SK-N-SH treated with all-trans-retinoic acid at 6 μM for 48 hours (cell line): ENCODE data around the gene ENTHD1.

Experiments used
- ATAC-seq: fragments of 200-7000 bp; cut with Tn5 transposase; 3 replicates; pipeline ENCODE4 v1.9.1; 2020; ENCODE audit warnings: mild to moderate bottlenecking, moderate library complexity
- ARNTL ChIP-seq: fragments of 450-650 bp; formaldehyde crosslinking; IDR thresholded peaks from 2 replicates; pipeline ENCODE4 v1.5.0; 2020; ENCODE audit warnings: low read depth, mild to moderate bottlenecking, moderate library complexity, borderline replicate concordance
- BACH2 ChIP-seq: fragments of 250-450 bp; sonication (Bioruptor Pico); IDR thresholded peaks from 2 replicates; pipeline ENCODE4 v1.9.0; 2021; ENCODE audit warnings: mild to moderate bottlenecking, borderline replicate concordance
- ESRRG ChIP-seq: fragments of 250-450 bp; sonication (Bioruptor Pico); IDR thresholded peaks from 2 replicates; pipeline ENCODE4 v1.6.1; 2021; ENCODE audit warnings: mild to moderate bottlenecking
- GLIS3 ChIP-seq: fragments of 250-450 bp; sonication (Bioruptor Pico); IDR thresholded peaks from 2 replicates; pipeline ENCODE4 v1.5.0; 2020; ENCODE audit warnings: mild to moderate bottlenecking, moderate library complexity
- ISL1 ChIP-seq: fragments of 250-450 bp; sonication (Bioruptor Pico); IDR thresholded peaks from 2 replicates; pipeline ENCODE4 v2.1.2; 2022; ENCODE audit warnings: mild to moderate bottlenecking, moderate library complexity
- OSR1 ChIP-seq: fragments of 250-450 bp; sonication (Bioruptor Pico); IDR thresholded peaks from 2 replicates; pipeline ENCODE4 v1.8.0; 2022; ENCODE audit warnings: moderate library complexity, mild to moderate bottlenecking, inconsistent platforms
- PPARA ChIP-seq: fragments of 250-450 bp; sonication (Bioruptor Pico); IDR thresholded peaks from 2 replicates; pipeline ENCODE4 v1.5.0; 2020; ENCODE audit warnings: mild to moderate bottlenecking, borderline replicate concordance
- RARB ChIP-seq: fragments of 250-450 bp; sonication (Bioruptor Pico); IDR thresholded peaks from 2 replicates; pipeline ENCODE4 v1.8.0; 2021; ENCODE audit warnings: mild to moderate bottlenecking, moderate library complexity
- SNAI2 ChIP-seq: fragments of 250-450 bp; sonication (Bioruptor Pico); IDR thresholded peaks from 2 replicates; pipeline ENCODE4 v1.5.0; 2020; ENCODE audit warnings: mild to moderate bottlenecking, moderate library complexity
- TCF4 ChIP-seq: fragments of 250-450 bp; sonication (Bioruptor Pico); IDR thresholded peaks from 2 replicates; pipeline ENCODE4 v1.8.0; 2021; ENCODE audit warnings: mild to moderate bottlenecking, moderate library complexity, borderline replicate concordance
- TOX ChIP-seq: fragments of 250-450 bp; sonication (Bioruptor Pico); IDR thresholded peaks from 2 replicates; pipeline ENCODE4 v1.8.0; 2021; ENCODE audit warnings: mild to moderate bottlenecking, moderate library complexity, borderline replicate concordance
- ZC3H10 ChIP-seq: fragments of 250-450 bp; sonication (Bioruptor Pico); IDR thresholded peaks from 2 replicates; pipeline ENCODE4 v1.5.1; 2021; ENCODE audit warnings: mild to moderate bottlenecking, moderate library complexity
- ZFP3 ChIP-seq: fragments of 250-450 bp; sonication (Bioruptor Pico); IDR thresholded peaks from 2 replicates; pipeline ENCODE4 v1.5.0; 2020; ENCODE audit warnings: mild to moderate bottlenecking, moderate library complexity
- ZFP30 ChIP-seq: fragments of 450-650 bp; formaldehyde crosslinking; IDR thresholded peaks from 2 replicates; pipeline ENCODE4 v1.5.0; 2022; ENCODE audit warnings: mild to moderate bottlenecking, moderate library complexity
- ZNF565 ChIP-seq: fragments of 450-650 bp; formaldehyde crosslinking; conservative IDR thresholded peaks from 2 replicates; pipeline ENCODE4 v1.5.0; 2020; ENCODE audit warnings: low read depth, mild to moderate bottlenecking, moderate library complexity
- ZNF70 ChIP-seq: fragments of 450-650 bp; formaldehyde crosslinking; IDR thresholded peaks from 2 replicates; pipeline ENCODE4 v1.5.0; 2020; ENCODE audit warnings: mild to moderate bottlenecking, moderate library complexity
- ZNF8 ChIP-seq: fragments of 450-650 bp; formaldehyde crosslinking; IDR thresholded peaks from 2 replicates; pipeline ENCODE4 v1.5.0; 2020; ENCODE audit warnings: mild to moderate bottlenecking, moderate library complexity
- TF ChIP-seq, protein P1 (sequence below): fragments of 250-450 bp; sonication (Bioruptor Pico); IDR thresholded peaks from 2 replicates; pipeline ENCODE4 v1.8.0; 2020; ENCODE audit warnings: mild to moderate bottlenecking, moderate library complexity, borderline replicate concordance
- TF ChIP-seq, protein P2 (sequence below): fragments of 250-450 bp; sonication (Bioruptor Pico); IDR thresholded peaks from 2 replicates; pipeline ENCODE4 v1.8.0; 2021; ENCODE audit warnings: low read depth, mild to moderate bottlenecking, moderate library complexity, borderline replicate concordance
- TF ChIP-seq, protein P3 (sequence below): fragments of 250-450 bp; sonication (Bioruptor Pico); IDR thresholded peaks from 2 replicates; pipeline ENCODE4 v1.5.1; 2021; ENCODE audit warnings: mild to moderate bottlenecking, moderate library complexity
- TF ChIP-seq, protein P4 (sequence below): fragments of 250-450 bp; sonication (Bioruptor Pico); IDR thresholded peaks from 2 replicates; pipeline ENCODE4 v1.5.1; 2020; ENCODE audit warnings: low read depth, mild to moderate bottlenecking, moderate library complexity
- TF ChIP-seq, protein P5 (sequence below): fragments of 250-450 bp; sonication (Bioruptor Pico); IDR thresholded peaks from 2 replicates; pipeline ENCODE4 v1.5.0; 2020; ENCODE audit warnings: mild to moderate bottlenecking, moderate library complexity

Gene ENTHD1

DNA sequence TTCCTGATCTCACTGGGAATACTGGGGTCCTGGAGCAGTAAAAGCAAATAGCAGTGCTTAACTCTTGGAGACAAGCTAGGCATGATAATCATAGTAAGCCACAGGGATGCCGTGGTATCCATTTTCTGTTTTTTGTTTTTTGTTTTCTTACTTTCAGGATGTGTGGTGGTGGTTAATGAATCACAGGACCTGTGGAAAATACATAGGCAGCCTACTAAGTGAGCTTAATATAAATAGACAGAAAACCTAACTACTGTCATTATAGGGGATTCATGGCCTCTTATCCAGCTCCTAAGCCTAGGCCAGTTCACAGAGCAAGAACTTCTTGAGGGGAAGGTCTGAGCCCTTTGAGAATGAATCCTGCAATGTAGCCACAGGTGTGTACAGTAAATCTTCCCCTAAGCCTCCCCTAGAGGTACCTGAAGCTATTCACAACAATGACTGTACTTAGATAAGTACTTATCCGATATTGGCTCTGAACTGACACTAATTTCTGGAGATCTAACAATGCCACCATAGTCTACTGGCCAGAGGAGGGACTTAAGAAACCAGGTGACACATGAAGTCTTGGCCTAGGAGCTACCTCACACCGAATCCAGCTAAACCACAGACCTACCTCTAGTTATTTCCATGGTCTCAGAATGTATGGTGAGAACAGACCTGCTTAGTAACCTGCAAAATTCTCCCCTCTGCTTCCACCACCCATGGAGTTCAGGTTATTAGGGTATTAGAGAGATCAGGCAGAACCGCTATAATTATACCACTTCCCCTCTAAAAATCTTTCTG lies 83.6 kb downstream of the ENTHD1 start:
- no peak for ATAC-seq
- TF ChIP-seq SNAI2 (CRISPR knock-in tag), result no peak
- no peak for TF ChIP-seq BACH2 (CRISPR knock-in tag)
- TF ChIP-seq ZFP3, result no peak
- TF ChIP-seq, protein P1, sequence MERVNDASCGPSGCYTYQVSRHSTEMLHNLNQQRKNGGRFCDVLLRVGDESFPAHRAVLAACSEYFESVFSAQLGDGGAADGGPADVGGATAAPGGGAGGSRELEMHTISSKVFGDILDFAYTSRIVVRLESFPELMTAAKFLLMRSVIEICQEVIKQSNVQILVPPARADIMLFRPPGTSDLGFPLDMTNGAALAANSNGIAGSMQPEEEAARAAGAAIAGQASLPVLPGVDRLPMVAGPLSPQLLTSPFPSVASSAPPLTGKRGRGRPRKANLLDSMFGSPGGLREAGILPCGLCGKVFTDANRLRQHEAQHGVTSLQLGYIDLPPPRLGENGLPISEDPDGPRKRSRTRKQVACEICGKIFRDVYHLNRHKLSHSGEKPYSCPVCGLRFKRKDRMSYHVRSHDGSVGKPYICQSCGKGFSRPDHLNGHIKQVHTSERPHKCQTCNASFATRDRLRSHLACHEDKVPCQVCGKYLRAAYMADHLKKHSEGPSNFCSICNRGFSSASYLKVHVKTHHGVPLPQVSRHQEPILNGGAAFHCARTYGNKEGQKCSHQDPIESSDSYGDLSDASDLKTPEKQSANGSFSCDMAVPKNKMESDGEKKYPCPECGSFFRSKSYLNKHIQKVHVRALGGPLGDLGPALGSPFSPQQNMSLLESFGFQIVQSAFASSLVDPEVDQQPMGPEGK (CRISPR knock-in tag), result no peak
- no peak for TF ChIP-seq ZFP30 (CRISPR knock-in tag)
- no peak for TF ChIP-seq GLIS3
- TF ChIP-seq TOX (CRISPR knock-in tag), result no peak
- no peak for TF ChIP-seq ZNF8 (CRISPR knock-in tag)
- no peak for TF ChIP-seq ZNF70 (CRISPR knock-in tag)
- TF ChIP-seq ISL1 (CRISPR knock-in tag), result no peak
- TF ChIP-seq, protein P2, sequence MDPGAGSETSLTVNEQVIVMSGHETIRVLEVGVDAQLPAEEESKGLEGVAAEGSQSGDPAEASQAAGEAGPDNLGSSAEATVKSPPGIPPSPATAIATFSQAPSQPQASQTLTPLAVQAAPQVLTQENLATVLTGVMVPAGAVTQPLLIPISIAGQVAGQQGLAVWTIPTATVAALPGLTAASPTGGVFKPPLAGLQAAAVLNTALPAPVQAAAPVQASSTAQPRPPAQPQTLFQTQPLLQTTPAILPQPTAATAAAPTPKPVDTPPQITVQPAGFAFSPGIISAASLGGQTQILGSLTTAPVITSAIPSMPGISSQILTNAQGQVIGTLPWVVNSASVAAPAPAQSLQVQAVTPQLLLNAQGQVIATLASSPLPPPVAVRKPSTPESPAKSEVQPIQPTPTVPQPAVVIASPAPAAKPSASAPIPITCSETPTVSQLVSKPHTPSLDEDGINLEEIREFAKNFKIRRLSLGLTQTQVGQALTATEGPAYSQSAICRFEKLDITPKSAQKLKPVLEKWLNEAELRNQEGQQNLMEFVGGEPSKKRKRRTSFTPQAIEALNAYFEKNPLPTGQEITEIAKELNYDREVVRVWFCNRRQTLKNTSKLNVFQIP, result no peak
- TF ChIP-seq, protein P3, sequence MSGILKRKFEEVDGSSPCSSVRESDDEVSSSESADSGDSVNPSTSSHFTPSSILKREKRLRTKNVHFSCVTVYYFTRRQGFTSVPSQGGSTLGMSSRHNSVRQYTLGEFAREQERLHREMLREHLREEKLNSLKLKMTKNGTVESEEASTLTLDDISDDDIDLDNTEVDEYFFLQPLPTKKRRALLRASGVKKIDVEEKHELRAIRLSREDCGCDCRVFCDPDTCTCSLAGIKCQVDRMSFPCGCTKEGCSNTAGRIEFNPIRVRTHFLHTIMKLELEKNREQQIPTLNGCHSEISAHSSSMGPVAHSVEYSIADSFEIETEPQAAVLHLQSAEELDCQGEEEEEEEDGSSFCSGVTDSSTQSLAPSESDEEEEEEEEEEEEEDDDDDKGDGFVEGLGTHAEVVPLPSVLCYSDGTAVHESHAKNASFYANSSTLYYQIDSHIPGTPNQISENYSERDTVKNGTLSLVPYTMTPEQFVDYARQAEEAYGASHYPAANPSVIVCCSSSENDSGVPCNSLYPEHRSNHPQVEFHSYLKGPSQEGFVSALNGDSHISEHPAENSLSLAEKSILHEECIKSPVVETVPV (CRISPR knock-in tag), result no peak
- TF ChIP-seq OSR1 (CRISPR knock-in tag), result no peak
- TF ChIP-seq, protein P4, sequence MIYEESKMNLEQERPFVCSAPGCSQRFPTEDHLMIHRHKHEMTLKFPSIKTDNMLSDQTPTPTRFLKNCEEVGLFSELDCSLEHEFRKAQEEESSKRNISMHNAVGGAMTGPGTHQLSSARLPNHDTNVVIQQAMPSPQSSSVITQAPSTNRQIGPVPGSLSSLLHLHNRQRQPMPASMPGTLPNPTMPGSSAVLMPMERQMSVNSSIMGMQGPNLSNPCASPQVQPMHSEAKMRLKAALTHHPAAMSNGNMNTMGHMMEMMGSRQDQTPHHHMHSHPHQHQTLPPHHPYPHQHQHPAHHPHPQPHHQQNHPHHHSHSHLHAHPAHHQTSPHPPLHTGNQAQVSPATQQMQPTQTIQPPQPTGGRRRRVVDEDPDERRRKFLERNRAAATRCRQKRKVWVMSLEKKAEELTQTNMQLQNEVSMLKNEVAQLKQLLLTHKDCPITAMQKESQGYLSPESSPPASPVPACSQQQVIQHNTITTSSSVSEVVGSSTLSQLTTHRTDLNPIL (CRISPR knock-in tag), result no peak
- no peak for TF ChIP-seq PPARA (CRISPR knock-in tag)
- no peak for TF ChIP-seq ZNF565 (CRISPR knock-in tag)
- no peak for TF ChIP-seq ESRRG (CRISPR knock-in tag)
- no peak for TF ChIP-seq RARB
- TF ChIP-seq, protein P5, sequence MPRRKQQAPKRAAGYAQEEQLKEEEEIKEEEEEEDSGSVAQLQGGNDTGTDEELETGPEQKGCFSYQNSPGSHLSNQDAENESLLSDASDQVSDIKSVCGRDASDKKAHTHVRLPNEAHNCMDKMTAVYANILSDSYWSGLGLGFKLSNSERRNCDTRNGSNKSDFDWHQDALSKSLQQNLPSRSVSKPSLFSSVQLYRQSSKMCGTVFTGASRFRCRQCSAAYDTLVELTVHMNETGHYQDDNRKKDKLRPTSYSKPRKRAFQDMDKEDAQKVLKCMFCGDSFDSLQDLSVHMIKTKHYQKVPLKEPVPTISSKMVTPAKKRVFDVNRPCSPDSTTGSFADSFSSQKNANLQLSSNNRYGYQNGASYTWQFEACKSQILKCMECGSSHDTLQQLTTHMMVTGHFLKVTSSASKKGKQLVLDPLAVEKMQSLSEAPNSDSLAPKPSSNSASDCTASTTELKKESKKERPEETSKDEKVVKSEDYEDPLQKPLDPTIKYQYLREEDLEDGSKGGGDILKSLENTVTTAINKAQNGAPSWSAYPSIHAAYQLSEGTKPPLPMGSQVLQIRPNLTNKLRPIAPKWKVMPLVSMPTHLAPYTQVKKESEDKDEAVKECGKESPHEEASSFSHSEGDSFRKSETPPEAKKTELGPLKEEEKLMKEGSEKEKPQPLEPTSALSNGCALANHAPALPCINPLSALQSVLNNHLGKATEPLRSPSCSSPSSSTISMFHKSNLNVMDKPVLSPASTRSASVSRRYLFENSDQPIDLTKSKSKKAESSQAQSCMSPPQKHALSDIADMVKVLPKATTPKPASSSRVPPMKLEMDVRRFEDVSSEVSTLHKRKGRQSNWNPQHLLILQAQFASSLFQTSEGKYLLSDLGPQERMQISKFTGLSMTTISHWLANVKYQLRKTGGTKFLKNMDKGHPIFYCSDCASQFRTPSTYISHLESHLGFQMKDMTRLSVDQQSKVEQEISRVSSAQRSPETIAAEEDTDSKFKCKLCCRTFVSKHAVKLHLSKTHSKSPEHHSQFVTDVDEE (CRISPR knock-in tag), result no peak

DNA sequence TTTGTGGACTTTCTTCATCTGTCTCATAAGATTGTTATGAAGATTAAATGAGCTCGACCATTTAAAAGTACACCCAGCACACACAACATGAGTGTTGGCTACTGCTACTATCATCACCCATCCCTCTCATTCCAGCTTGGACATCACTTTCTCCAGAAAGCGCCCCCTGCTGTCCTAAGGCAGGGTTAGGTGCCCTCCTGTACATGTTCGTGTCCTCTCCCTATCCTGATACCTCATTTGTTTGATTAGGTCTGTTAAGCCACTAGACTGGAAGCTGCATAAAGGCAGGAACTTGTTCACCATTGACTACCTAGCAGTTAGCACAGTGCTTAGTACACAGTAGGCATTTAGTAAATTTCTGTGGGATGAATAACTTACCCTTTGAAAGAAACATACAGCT lies 85.5 kb downstream of the ENTHD1 start:
- TF ChIP-seq, protein P3 (CRISPR knock-in tag), result no peak
- no peak for ATAC-seq

DNA sequence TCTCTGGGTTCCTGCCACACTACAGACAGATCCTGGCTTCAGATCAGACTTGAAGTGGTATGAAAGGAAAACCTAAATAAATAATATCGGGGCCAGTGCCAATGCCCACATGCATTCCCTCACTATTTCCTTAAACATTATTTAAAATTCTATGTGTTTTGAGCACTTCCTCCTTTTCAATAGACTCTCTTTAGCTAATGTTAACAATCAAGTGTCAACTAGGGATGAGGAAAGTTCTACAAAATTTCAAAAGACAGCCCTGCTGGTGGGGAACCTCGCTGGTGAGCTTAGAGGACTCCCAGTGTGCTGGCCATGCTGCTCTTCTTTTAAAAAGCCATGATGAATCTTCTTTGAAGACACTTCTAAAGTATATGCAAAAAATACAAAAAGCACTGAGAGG lies 87.5 kb downstream of the ENTHD1 start:
- TF ChIP-seq ZNF70 (CRISPR knock-in tag), result no peak
- no peak for TF ChIP-seq TCF4 (CRISPR knock-in tag)
- no peak for TF ChIP-seq ARNTL
- no peak for TF ChIP-seq ZC3H10
- no peak for ATAC-seq
